Thymus (tissue), 11 donors: ENCODE data around the gene FAM83C. TPM values are rescaled to one million over a fixed set of nuclear protein-coding genes. Genes with fewer than 3 reads are reported as not detected.

ENCODE experiments used
- DNase-seq, 9 donors: peaks; one replicate each; pipeline ENCODE4 v3.0.0-alpha.2; 2013; ENCODE audit warnings: low spot score in 9 of 9, low read depth in 6 of 9, missing footprints in 1 of 9
- H3K27ac ChIP-seq, 2 donors: one replicate each; pipeline ENCODE4 v1.5.1; 2013; ENCODE audit warnings: control low read depth in 1 of 2, low read depth in 1 of 2, low read length in 1 of 2, mild to moderate bottlenecking in 1 of 2, moderate library complexity in 1 of 2
- H3K27me3 ChIP-seq, 2 donors: one replicate each; pipeline ENCODE4 v1.5.1; 2013; ENCODE audit warnings: low read length in 1 of 2; ENCODE audit not compliant: control insufficient read depth in 2 of 2, insufficient read depth in 1 of 2
- H3K36me3 ChIP-seq, 2 donors: one replicate each; pipeline ENCODE4 v1.5.1; 2013; ENCODE audit warnings: low read length in 1 of 2, mild to moderate bottlenecking in 1 of 2, moderate library complexity in 1 of 2; ENCODE audit not compliant: control insufficient read depth in 2 of 2, insufficient read depth in 2 of 2
- H3K4me1 ChIP-seq, 2 donors: one replicate each; pipeline ENCODE4 v1.5.1; 2013; ENCODE audit warnings: low read length in 2 of 2; ENCODE audit not compliant: control insufficient read depth in 2 of 2, insufficient read depth in 2 of 2
- H3K4me3 ChIP-seq, 2 donors: one replicate each; pipeline ENCODE4 v1.5.1; 2013; ENCODE audit warnings: low read length in 2 of 2, control low read depth in 1 of 2, mild to moderate bottlenecking in 1 of 2
- H3K9me3 ChIP-seq, 2 donors: one replicate each; pipeline ENCODE4 v1.5.1; 2013; ENCODE audit warnings: low read length in 1 of 2, mild to moderate bottlenecking in 1 of 2; ENCODE audit not compliant: control insufficient read depth in 2 of 2, insufficient read depth in 1 of 2
- WGBS: extraction: QIAGEN DNeasy Blood & Tissue Kit; methylation state at CpG from one replicate; pipeline ENCODE4 v1.1.7; 2013; 5-methylcytosine and 5-hydroxymethylcytosine counted together
- polyA plus RNA-seq: library from polyadenylated mRNA; stranded (reverse); fragments of 200-250 nt; gene quantifications from one replicate; pipeline ENCODE4 v1.2.3, GENCODE V29; 2013
- total RNA-seq: library from RNA; stranded (reverse); fragments of 120-200 nt; gene quantifications from one replicate; pipeline ENCODE4 v1.2.4, GENCODE V29; 2013
- donor health status: healthy.

FAM83C gene
- total and polyA plus RNA-seq, 2 donors, result under 0.01 to 0.14 TPM

GRCh38 chr20:35281506-35282101, 10.6 kb downstream of the FAM83C start:
- no peak overlapping the region for H3K4me3 ChIP-seq
- no peaks in the 10 kb centered on the region for H3K27me3 ChIP-seq
- WGBS, result 98% methylated on average over 10 of the region's 10 CpGs
- no peak for DNase-seq
- peaks cover 24 to 26% of the 10 kb centered on the region in 2 donors for H3K36me3 ChIP-seq
- peaks cover 0 to 7% of the 10 kb centered on the region in 2 donors for H3K9me3 ChIP-seq
- H3K27ac ChIP-seq, result no peak overlapping the region
- H3K4me1 ChIP-seq, result peaks cover 12 to 25% of the 10 kb centered on the region in 2 donors

GRCh38 chr20:35280523-35280922, 11.7 kb downstream of the FAM83C start:
- peaks cover 26% of the 10 kb centered on the region in 2 donors for H3K36me3 ChIP-seq
- over 99% methylated on average over 6 of the region's 6 CpGs for WGBS
- H3K4me3 ChIP-seq, result no peak overlapping the region
- no peak overlapping the region for H3K27ac ChIP-seq
- no peak for DNase-seq
- no peaks in the 10 kb centered on the region for H3K27me3 ChIP-seq
- peaks cover 0 to 7% of the 10 kb centered on the region in 2 donors for H3K9me3 ChIP-seq
- peaks cover 14 to 27% of the 10 kb centered on the region in 2 donors for H3K4me1 ChIP-seq

GRCh38 chr20:35279533-35280174, 12.6 kb downstream of the FAM83C start:
- no peak overlapping the region for H3K4me3 ChIP-seq
- WGBS, result 97% methylated on average over 7 of the region's 7 CpGs
- peaks cover 33 to 34% of the 10 kb centered on the region in 2 donors for H3K36me3 ChIP-seq
- H3K4me1 ChIP-seq, result peaks cover 9 to 20% of the 10 kb centered on the region in 2 donors
- peaks cover 0 to 2% of the 10 kb centered on the region in 2 donors for H3K9me3 ChIP-seq
- H3K27ac ChIP-seq, result no peak overlapping the region
- DNase-seq, result no peak
- no peaks in the 10 kb centered on the region for H3K27me3 ChIP-seq

DNA sequence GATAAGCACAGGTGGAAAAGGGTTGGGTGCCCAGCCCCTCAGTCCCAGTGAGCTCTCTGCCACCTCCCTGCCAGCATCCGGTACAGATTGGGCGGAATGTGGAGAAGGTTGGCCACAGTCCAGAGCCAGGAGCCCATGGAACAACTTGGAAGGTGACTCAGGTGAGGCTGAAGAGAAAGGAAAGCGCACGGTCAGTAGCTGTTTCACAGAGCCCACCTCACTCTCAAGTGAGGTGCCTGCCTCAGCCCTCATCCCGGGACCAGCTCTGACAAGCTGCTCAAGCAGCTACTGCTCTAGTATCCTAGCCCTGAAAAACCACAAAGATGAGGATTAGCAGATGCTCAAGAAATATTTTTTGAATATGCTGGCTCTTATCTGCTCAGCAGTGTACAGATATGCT, 13.2 kb downstream of the FAM83C start:
- H3K36me3 ChIP-seq, result peaks cover 36 to 40% of the 10 kb centered on the region in 2 donors
- over 99% methylated on average over 5 of the region's 5 CpGs for WGBS
- DNase-seq, result no peak

DNA sequence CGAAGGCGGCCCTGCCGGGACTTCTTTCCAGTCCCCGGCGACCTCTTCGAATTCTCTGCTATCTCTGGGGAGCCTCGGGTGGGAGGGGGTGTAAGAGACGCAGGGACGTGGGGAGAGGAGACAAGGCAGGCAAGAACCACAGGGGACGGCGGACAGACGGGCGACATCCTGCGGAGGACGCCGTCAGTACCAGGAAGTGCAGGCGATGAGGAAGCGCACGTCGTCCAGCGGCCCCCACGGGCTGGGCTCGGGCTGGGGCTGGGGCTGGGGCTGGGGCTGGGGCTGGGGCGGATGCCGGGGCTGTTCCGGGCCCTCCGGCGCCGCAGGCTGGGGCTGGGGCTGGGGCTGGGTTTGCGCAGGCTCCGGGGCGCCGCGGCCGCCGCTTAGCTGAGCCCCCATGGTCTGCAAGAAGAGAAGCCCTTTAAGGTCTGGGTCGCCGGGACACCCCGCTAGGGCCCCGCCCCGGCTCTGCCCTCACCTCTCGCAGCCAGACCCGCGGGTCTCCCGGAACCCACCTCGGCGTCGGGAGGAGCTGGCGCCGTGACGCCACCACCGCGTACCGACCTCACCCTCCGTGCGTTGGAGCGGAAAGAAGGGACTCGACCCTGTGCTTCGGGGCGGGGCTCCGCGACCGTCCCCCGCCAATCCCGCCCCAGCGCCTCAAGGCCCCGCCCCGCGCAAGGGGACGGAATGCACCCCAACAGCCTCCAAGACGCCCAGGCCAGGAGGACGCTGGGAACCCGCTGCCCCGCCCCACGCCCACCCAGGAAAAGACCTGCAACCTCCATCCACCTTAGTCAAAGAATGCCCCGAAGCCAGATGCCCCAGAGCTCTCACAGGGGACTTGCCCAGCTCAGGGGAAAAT, 14.5 kb downstream of the FAM83C start, which contains the start of gene MMP24OS:
Gene MMP24OS (minus strand): TSS at position 592 of the 865 bp plus-strand sequence. CDS start 193 bp downstream, at position 399.
- Histone ChIP-seq H3K36me3 (peaks cover 40% of the 10 kb centered on the region in 2 donors), H3K4me1 (peaks cover 4 to 12% of the 10 kb centered on the region in 2 donors), H3K27ac (peak within 1 kb of the TSS; percentile 91 to 96), H3K9me3 (no peaks in the 10 kb centered on the region), H3K4me3 (peak within 1 kb of the TSS; percentile 71 to 83), H3K27me3 (no peaks in the 10 kb centered on the region)
- peak; percentile 60 to 92 (median 81) for DNase-seq
- 1% methylated on average over 76 of the region's 76 CpGs for WGBS

More for the DNA sequence above, 13.2 kb downstream of the FAM83C start:
- Histone ChIP-seq H3K4me1 (peaks cover 9 to 20% of the 10 kb centered on the region in 2 donors), H3K27ac (no peak overlapping the region), H3K27me3 (no peaks in the 10 kb centered on the region), H3K4me3 (no peak overlapping the region), H3K9me3 (no peaks in the 10 kb centered on the region)

GRCh38 chr20:35277127-35277526, 15.1 kb downstream of the FAM83C start:
- 19% methylated on average over 10 of the region's 10 CpGs for WGBS
- Histone ChIP-seq H3K9me3 (no peaks in the 10 kb centered on the region), H3K27me3 (no peaks in the 10 kb centered on the region), H3K4me3 (peak overlapping the region; percentile 71 to 83), H3K36me3 (peaks cover 40% of the 10 kb centered on the region in 2 donors), H3K4me1 (peaks cover 4 to 12% of the 10 kb centered on the region in 2 donors), H3K27ac (peak overlapping the region; percentile 81 to 91)
- DNase-seq, result no peak

DNA sequence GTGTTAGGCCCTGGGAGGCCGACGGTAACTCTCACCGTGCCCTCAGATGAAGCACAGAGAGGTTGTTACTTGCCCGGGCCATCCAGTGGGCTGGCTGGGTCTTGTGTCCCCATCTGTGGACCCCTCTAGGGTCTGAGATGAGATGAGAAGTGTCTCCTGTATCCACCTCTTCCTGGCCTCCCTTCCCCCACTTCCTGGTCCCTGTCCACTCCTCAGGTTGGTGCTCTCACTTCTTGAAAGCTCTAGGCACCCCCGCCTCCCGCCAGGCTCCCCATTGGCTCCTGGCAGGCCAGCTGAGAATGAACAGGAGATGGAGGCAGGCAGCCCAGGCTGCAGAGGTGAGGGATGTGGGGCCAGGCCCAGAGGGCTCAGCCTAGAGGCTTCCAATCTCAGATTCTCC, 15.8 kb downstream of the FAM83C start:
- WGBS, result 100% methylated on average over 6 of the region's 6 CpGs
- Histone ChIP-seq H3K4me3 (peak overlapping the region in 1 of 2 donors; percentile 83), H3K4me1 (peaks cover 4 to 12% of the 10 kb centered on the region in 2 donors), H3K27ac (peak overlapping the region in 1 of 2 donors; percentile 37), H3K9me3 (no peaks in the 10 kb centered on the region), H3K36me3 (peaks cover 43 to 44% of the 10 kb centered on the region in 2 donors), H3K27me3 (no peaks in the 10 kb centered on the region)
- no peak for DNase-seq

- Histone ChIP-seq H3K4me1 (peaks cover 4 to 12% of the 10 kb centered on the region in 2 donors), H3K27ac (no peak overlapping the region), H3K9me3 (no peaks in the 10 kb centered on the region), H3K4me3 (no peak overlapping the region), H3K36me3 (peaks cover 42 to 43% of the 10 kb centered on the region in 2 donors), H3K27me3 (no peaks in the 10 kb centered on the region)
- no peak for DNase-seq
- WGBS, result 97% methylated on average over 12 of the region's 12 CpGs
Observed at GRCh38 chr20:35275741-35276251, 16.4 kb downstream of the FAM83C start.
